Measurements from ENCODE around the gene CDH19.

Gene CDH19

GRCh38 chr18:66457245-66457644, 146.6 kb downstream of the CDH19 start:
- DNase-seq (ENCODE audit: low read depth in 2 of 2): no peak

All from stimulated activated CD8-positive, alpha-beta memory T cell treated with anti-CD3 and anti-CD28 coated beads, Interleukin-7, amount 100 ng/mL, for 1 hour (primary cell).